ENCODE data around the gene SLC6A16.

DNA sequence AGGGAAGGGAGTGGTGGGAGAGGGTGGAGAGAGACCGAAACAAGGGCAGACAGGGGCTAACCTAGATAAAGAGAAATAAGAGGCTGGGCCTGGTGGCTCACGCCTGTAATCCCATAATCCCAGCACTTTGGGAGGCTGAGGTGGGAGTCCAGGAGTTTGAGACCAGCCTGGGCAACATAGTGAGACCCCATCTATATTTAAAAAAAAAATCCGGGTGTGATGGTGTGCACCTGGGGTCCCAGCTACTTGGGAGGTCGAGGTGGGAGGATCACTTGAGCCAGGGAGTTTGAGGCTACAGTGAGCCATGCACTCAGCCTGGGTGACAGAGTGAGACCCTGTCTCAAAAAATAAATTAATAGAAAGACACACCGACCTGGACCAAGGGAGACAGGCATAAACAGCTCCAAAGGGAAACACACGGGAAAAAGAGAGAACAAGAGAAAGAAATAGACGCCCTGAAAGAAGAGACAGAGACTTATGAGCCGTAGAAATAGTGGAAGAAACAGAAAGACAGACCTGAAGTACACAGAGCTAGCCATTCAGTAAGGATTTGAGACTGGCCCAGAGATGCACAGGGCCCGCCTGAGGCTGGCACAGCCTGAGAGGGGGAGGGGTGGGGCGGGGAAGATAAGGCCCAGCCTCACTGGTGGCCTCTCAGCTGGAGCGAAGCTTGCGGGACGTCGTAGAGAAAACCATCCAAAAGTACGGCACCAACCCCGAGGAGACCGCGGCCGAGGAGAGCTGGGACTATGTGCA, 12.5 kb upstream of the SLC6A16 start:
- TF ChIP-seq CTCF (IDR thresholded peaks at IDR 0.05; ENCODE audit: poor library complexity) (no peak), EZH2 (IDR thresholded peaks at IDR 0.05; ENCODE audit: borderline replicate concordance) (no peak)

Measured in hepatocyte (in vitro differentiated cells).